Measurements from ENCODE around the gene LTA. TPM values are rescaled to one million over a fixed set of nuclear protein-coding genes. Genes with fewer than 3 reads are reported as not detected.
A peak's percentile ranks its signal among the peaks of the same experiment; 100 is the strongest.
"Not testable (repeated sequence)": the region's sequence is repeated elsewhere in the genome, so short reads cannot be mapped to it uniquely, and the experiment has no call there.

Gene LTA
- total RNA-seq, 2 donors from 2014 or later, result 1,187 to 3,727 TPM

DNA sequence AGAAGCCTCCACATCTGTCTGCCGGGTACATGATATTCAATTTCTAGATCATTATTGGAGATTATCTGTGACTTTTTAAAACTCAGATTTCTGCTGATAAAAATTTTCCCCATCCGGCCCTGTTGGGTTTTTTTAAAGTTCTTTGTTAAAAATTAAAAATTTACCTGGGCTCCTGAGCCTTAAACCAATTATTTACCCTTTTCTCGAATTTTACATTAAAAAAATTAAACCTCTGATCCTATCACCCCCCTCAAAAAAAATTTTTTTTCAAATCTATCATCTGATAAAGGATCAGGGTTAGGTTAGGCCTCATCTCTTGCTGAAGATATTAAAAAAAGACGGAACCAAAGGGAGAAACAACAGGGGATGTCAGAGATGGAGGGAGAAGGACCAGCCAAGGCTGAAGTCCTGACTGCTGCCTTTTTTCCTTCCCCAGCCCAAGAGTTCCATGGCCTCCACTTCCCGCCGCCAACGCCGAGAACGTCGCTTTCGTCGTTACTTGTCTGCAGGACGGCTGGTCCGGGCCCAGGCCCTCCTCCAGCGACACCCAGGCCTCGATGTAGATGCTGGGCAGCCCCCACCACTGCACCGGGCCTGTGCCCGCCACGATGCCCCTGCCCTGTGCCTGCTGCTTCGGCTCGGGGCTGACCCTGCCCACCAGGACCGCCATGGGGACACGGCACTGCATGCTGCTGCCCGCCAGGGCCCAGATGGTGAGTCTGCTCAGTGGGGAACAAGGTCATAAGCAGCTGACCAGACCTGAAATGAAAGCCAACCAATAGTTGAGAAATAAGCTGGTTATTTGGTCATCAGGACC lies 24.2 kb upstream of the LTA start:
- DNase-seq (ENCODE audit: low spot score), result no peak
- no peaks in the 10 kb centered on the region for H3K9me3 Mint-ChIP-seq

DNA sequence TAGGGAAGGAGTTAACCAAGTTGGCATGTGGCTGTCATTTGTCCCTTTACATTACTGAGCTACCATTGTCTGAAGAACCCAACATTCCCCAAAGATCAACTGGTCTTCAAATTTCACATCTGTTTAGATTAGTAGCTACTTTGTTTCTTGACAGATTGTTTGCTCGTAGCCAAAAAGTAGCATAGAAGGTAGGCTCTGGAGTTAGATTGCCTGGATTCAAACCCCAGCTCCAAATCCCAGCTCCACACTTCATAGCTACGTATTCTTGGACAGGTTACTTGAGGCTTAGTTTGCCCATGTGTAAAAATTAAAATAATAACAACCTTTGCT lies 23.6 kb upstream of the LTA start:
- ATAC-seq (no peak), DNase-seq (ENCODE audit: low spot score) (no peak)
- Mint-ChIP-seq H3K36me3 (no peaks in the 10 kb centered on the region), H3K27me3 (no peaks in the 10 kb centered on the region), H3K9me3 (no peaks in the 10 kb centered on the region), H3K4me3 (peak overlapping the region; percentile 99), H3K27ac (peak overlapping the region; percentile 88 to 94), H3K4me1 (ENCODE audit: low read depth in 2 of 2) (peaks cover 30% of the 10 kb centered on the region in 2 donors)

More for the DNA sequence above, 24.2 kb upstream of the LTA start:
- peak overlapping the region; percentile 99 for H3K4me3 Mint-ChIP-seq
- H3K27ac Mint-ChIP-seq, result peak overlapping the region; percentile 88 to 94
- peaks cover 30% of the 10 kb centered on the region in 2 donors for H3K4me1 Mint-ChIP-seq (ENCODE audit: low read depth in 2 of 2)
- no peaks in the 10 kb centered on the region for H3K27me3 Mint-ChIP-seq
- no peaks in the 10 kb centered on the region for H3K36me3 Mint-ChIP-seq
- ATAC-seq, result no peak

DNA sequence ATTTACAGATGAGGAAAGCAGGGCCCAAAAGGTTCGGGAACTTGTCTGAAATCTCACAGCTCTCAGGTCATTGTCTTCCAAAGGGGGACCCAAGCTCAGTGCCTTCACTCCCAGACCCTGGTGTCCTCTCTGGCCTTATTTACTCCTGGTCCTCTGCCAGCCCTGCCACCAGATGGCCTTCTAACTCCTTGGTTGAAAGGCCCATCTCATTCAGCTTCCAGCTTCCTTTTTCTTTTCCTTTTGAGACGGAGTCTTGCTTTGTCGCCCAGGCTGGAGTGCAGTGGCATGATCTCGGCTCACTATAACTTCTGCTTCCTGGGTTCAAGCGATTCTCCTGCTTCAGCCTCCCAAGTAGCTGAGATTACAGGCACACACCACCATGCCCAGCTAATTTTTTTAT lies 20.7 kb upstream of the LTA start:
- not testable (repeated sequence) for H3K9me3 Mint-ChIP-seq, H3K27me3 Mint-ChIP-seq, H3K36me3 Mint-ChIP-seq
- ATAC-seq (peak; percentile 32 to 67), DNase-seq (ENCODE audit: low spot score) (peak; percentile 81)
- H3K4me3 Mint-ChIP-seq, result peak overlapping the region; percentile 49
- H3K4me1 Mint-ChIP-seq (ENCODE audit: low read depth in 2 of 2), result peaks cover 30 to 33% of the 10 kb centered on the region in 2 donors
- peak overlapping the region; percentile 61 to 82 for H3K27ac Mint-ChIP-seq

DNA sequence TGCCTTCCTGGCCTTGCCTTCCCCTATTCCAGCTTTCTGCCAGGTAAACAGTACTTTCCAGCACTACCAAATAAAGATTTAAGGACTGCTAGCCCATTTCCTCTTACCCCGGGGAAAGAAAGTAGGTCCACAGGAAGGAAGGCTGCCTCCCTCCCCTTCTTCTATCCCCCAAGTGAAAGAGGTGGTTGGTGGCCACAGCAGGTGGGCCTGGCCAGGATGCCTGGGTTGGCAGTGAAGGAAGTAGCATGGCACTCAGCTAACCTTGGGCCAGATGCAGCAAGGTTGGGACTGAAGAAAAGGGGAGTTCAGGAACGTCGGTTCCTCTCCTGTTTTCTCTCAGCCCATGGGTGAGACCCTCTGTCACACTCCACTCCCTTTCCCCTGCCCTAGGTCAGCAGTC lies 15.8 kb upstream of the LTA start:
- Mint-ChIP-seq H3K36me3 (peaks cover 7% of the 10 kb centered on the region), H3K27ac (peak overlapping the region; percentile 94 to 95), H3K4me3 (peak overlapping the region; percentile 45), H3K4me1 (ENCODE audit: low read depth in 2 of 2) (peaks cover 46 to 48% of the 10 kb centered on the region in 2 donors), H3K9me3 (peaks cover 3% of the 10 kb centered on the region), H3K27me3 (no peaks in the 10 kb centered on the region)
- no peak for ATAC-seq
- no peak for DNase-seq (ENCODE audit: low spot score)

DNA sequence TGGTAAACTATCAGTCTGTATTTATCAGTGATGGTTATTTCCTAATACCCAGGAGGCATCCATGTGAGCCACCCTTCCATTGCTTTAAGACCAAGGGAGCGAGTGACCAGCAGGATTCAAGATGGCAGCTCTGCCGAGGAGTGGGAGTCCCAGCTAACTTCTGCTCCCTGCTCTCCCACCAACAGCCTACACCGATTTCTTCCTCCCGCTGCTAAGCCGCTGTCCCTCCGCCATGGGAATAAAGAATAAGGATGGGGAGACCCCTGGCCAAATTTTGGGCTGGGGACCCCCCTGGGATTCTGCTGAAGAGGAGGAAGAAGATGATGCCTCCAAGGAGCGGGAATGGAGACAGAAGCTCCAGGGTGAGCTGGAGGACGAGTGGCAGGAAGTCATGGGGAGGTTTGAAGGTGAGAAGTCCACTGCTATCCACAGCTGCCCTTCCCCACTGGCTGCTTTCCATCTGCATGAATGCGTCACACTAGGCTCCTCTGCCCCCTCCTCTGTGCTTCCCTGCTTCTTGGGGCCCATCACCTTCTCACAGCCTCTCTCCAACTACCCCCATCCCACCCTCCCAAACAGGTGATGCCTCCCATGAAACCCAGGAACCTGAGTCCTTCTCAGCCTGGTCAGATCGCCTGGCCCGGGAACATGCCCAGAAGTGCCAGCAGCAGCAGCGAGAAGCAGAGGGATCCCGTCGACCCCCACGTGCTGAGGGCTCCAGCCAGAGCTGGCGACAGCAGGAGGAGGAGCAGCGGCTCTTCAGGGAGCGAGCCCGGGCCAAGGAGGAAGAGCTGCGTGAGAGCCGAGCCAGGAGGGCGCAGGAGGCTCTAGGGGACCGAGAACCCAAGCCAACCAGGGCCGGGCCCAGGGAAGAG lies 14.4 kb upstream of the LTA start:
- peaks cover 13% of the 10 kb centered on the region for H3K36me3 Mint-ChIP-seq
- H3K4me3 Mint-ChIP-seq, result peak overlapping the region; percentile 90
- H3K27me3 Mint-ChIP-seq, result no peaks in the 10 kb centered on the region
- H3K27ac Mint-ChIP-seq, result peak overlapping the region; percentile 94 to 95
- peaks cover 3% of the 10 kb centered on the region for H3K9me3 Mint-ChIP-seq
- DNase-seq (ENCODE audit: low spot score) (no peak), ATAC-seq (no peak)
- H3K4me1 Mint-ChIP-seq (ENCODE audit: low read depth in 2 of 2), result peaks cover 53 to 56% of the 10 kb centered on the region in 2 donors

DNA sequence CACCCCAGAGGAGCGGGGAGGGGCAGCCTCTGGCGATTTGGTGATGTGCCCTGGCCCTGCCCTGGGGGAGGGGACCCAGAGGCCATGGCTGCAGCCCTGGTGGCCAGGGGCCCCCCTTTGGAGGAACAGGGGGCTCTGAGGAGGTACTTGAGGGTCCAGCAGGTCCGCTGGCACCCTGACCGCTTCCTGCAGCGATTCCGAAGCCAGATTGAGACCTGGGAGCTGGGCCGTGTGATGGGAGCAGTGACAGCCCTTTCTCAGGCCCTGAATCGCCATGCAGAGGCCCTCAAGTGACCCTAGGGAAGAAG lies 13.8 kb upstream of the LTA start:
- Mint-ChIP-seq H3K4me3 (peak overlapping the region; percentile 90), H3K27me3 (no peaks in the 10 kb centered on the region), H3K36me3 (peaks cover 13% of the 10 kb centered on the region), H3K27ac (peak overlapping the region; percentile 94 to 95), H3K4me1 (ENCODE audit: low read depth in 2 of 2) (peaks cover 58 to 62% of the 10 kb centered on the region in 2 donors), H3K9me3 (peaks cover 3% of the 10 kb centered on the region)
- ATAC-seq (no peak), DNase-seq (ENCODE audit: low spot score) (no peak)

DNA sequence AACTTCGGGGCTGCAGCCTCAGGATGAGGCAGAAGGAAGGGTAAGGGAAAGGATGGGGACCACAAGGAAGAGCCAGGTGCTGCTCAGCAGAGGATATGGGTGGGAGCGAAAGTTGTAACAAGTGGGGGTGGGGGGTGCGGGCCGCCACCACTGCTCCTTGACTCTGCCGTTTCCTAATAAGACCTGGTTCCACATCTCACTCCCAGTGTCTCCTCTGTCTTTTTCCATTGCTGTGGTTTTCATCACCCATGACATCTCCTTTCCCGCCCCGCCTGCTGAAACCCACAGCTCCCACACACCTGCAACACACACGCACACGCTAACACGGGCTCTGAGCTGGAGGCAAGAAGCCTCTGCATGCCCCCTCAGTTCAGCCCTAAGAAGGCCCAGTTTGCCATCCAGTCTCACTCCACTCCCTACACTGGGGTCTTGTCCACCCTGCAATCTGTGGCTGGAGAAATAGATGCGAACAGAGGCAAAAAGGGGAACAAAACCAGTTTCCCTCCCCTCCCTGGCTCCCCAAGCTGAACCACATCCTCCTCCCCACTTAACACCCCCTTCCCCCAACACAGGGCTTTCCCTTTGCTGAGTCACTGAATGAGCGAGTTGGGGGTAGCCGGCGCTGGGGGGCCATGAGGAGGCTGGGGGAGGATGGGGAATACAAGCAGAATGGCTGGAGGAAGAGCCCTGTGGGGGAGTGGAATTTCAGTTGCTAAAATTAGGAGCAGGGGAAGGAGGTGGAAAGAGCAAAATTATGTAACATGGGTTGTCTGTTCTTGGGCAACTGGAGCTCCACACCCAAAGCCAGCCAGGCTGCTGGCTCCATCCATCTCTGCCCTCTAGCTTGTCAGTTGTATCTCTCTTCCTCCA lies 13.2 kb upstream of the LTA start:
- peaks cover 62 to 66% of the 10 kb centered on the region in 2 donors for H3K4me1 Mint-ChIP-seq (ENCODE audit: low read depth in 2 of 2)
- peak overlapping the region; percentile 90 for H3K4me3 Mint-ChIP-seq
- H3K27ac Mint-ChIP-seq, result peak overlapping the region; percentile 94 to 95
- ATAC-seq (peak; percentile 75 to 77), DNase-seq (ENCODE audit: low spot score) (peak; percentile 92)
- no peaks in the 10 kb centered on the region for H3K27me3 Mint-ChIP-seq
- H3K36me3 Mint-ChIP-seq, result peaks cover 16% of the 10 kb centered on the region
- H3K9me3 Mint-ChIP-seq, result peaks cover 3% of the 10 kb centered on the region

DNA sequence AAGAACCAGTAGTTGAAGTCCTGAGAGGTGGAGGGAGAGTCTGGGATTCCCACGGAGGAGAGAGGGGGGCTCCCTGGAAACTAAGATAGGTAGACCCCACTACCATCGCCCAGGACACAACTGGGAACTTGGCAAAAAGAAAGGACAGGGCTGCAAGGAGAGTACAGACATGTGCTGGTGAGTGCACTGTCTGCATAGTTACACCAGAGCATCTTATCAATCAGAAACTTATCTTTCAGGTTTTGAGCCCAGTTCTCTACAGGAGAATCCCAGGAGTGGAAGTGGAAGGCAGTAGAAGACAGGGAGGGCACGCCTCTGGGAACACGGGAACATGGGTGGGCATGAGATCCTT lies 12.5 kb upstream of the LTA start:
- Mint-ChIP-seq H3K27ac (peak overlapping the region; percentile 94 to 95), H3K36me3 (peaks cover 17% of the 10 kb centered on the region), H3K4me3 (peak overlapping the region; percentile 90), H3K9me3 (peaks cover 3% of the 10 kb centered on the region), H3K4me1 (ENCODE audit: low read depth in 2 of 2) (peaks cover 62 to 63% of the 10 kb centered on the region in 2 donors), H3K27me3 (no peaks in the 10 kb centered on the region)
- DNase-seq (ENCODE audit: low spot score) (no peak), ATAC-seq (peak; percentile 12 to 40)

DNA sequence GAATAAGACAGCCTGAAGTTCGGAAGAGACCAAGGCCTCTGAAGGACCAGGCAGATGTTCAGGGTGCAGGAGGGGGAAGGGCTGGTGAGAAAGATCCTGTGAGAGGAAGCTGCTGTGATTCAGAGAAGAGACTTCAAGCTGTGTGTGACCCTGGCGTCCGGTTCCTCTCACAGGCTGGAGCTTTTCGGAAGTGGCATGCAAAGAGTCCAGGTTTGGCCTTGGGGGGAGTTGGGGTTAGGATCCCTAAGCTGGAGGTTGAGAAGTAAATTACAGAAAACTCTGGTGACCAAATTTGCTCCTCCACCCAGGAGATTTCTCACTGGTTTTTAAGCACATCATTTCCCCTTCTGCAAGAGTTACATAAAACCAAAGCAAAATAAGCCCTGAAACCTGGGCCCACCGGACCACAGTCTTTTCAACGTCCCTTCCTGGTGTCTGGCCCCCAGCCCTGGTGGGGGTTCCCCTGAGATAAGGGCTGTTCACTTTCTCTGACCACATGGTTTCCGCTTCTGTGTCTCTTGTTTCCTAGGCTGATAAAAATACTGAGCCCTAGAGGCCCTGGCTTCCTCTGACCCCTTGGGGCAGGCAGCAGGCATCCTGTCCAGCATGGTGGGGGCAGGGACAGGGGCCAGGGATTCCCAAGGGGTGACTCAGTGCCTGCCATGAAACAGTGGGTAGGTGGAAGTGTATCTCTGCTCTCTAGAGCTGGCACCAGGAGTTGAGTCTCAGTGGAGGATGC lies 12.0 kb upstream of the LTA start:
- DNase-seq (ENCODE audit: low spot score) (peak; percentile 94), ATAC-seq (peak; percentile 83 to 86)
- H3K27ac Mint-ChIP-seq, result peak overlapping the region; percentile 94 to 95
- H3K4me1 Mint-ChIP-seq (ENCODE audit: low read depth in 2 of 2), result peaks cover 65 to 66% of the 10 kb centered on the region in 2 donors
- peaks cover 3% of the 10 kb centered on the region for H3K9me3 Mint-ChIP-seq
- H3K4me3 Mint-ChIP-seq, result peak overlapping the region; percentile 90
- peaks cover 17% of the 10 kb centered on the region for H3K36me3 Mint-ChIP-seq
- no peaks in the 10 kb centered on the region for H3K27me3 Mint-ChIP-seq

DNA sequence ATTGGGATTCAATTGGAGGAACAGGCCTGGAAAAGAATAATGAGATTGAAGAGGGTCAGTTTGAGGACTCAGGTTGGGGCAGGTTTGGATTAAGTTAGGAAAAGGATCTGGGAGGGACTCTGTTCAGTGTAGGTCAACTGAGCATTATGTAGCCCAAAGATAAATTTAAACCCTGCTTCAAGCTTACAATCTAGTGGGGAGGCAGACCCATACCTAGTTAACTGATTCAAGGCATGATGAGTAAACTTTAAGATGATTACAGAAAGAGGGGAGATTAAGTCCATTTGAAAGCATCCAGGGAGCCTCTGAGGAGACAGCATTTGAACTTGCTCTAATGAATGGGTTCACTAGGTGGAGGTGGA lies 11.4 kb upstream of the LTA start:
- Mint-ChIP-seq H3K27me3 (no peaks in the 10 kb centered on the region), H3K9me3 (peaks cover 3% of the 10 kb centered on the region), H3K4me3 (peak overlapping the region; percentile 90), H3K4me1 (ENCODE audit: low read depth in 2 of 2) (peaks cover 71% of the 10 kb centered on the region in 2 donors), H3K27ac (peak overlapping the region; percentile 94 to 95), H3K36me3 (peaks cover 17% of the 10 kb centered on the region)
- DNase-seq (ENCODE audit: low spot score) (no peak), ATAC-seq (no peak)

DNA sequence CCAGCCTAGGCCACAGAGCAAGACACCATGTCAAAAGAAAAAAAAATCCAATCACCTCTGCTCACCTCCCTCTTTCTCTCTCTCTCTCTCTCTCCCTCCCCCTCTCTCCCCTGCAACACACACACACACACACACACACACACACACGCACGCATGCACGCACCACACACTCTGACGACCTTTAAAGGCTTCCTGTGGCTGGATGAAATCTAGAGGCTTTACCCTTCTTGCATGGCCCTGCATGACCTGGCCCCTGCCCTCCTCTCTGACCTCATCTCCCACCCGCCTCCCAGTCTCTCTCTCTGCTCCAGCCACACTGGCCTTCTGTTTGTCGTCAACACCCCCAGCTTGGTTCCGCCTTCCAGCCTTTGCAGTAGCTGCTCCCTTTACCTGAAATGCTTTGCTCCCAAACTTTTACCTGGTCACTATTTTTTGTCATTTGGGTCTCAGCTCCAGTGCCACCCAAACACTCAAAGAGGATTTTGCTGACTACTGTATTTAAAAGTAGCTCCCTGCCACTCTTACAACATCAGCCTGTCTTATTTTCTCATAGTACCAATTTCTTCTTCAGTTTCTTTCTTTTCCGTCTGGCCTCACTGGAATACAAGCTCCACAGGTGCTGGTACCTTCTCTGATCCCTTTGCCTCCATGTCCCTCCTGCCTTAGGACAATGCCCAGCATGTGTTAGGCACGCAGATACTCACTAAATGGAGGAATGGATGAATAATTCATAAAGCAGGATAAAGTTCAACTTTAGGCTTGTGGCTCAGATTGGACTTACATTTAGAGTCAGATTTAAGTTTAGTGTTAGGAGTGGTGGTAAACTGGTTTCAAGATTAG lies 4.3 kb upstream of the LTA start:
- Mint-ChIP-seq H3K27ac (peak overlapping the region; percentile 87 to 88), H3K4me3 (peak overlapping the region; percentile 86), H3K4me1 (ENCODE audit: low read depth in 2 of 2) (peaks cover 65 to 76% of the 10 kb centered on the region in 2 donors), H3K9me3 (no peaks in the 10 kb centered on the region), H3K27me3 (no peaks in the 10 kb centered on the region), H3K36me3 (peaks cover 4% of the 10 kb centered on the region)
- DNase-seq (ENCODE audit: low spot score) (no peak), ATAC-seq (peak; percentile 28 to 52)

DNA sequence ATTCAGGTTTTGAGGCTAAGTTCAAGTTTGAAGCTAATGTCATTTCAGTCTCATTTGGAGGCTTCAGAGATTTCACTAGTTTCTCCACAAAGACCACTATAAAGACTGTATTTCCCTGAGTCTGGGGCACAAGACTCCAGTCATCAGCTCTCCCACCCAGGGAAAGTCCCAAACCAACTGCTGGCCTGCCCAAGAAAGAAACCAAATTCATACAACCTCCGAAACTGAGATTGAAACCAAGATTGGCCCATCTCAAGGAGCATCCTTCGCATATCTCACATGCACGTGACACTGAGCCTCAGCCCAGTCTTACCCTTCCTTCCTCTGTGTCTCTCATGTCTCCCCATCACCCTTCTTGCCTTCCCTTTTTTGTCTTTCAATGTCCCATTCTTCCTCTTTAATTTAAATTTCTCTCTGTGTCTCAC lies 3.5 kb upstream of the LTA start:
- Mint-ChIP-seq H3K4me3 (peak overlapping the region; percentile 86), H3K27ac (peak overlapping the region; percentile 87 to 88), H3K4me1 (ENCODE audit: low read depth in 2 of 2) (peaks cover 66 to 78% of the 10 kb centered on the region in 2 donors), H3K9me3 (no peaks in the 10 kb centered on the region), H3K27me3 (no peaks in the 10 kb centered on the region), H3K36me3 (peaks cover 4% of the 10 kb centered on the region)
- ATAC-seq (peak; percentile 77 to 86), DNase-seq (ENCODE audit: low spot score) (peak; percentile 88)
